H1 (cell line): ENCODE results near the gene MTERF2.

ENCODE experiments used
- CTCF ChIP-seq, 3 experiments: IDR thresholded peaks; 1 replicate in 2 of 3; 2 replicates in 1 of 3; pipeline versions ENCODE4 v1.5.1 to v1.6.1; 2011; ENCODE audit warnings: low read length in 3 of 3, mild to moderate bottlenecking in 3 of 3, inconsistent platforms in 2 of 3, low read depth in 1 of 3, moderate library complexity in 1 of 3; ENCODE audit not compliant: insufficient read depth in 1 of 3; ENCODE audit errors: control extremely low read depth in 1 of 3
- EP300 ChIP-seq, 2 experiments: IDR thresholded peaks; 1 replicate in 1 of 2; 2 replicates in 1 of 2; pipeline ENCODE4 v1.6.1; 2011 to 2012; ENCODE audit warnings: low read depth in 2 of 2, low read length in 2 of 2, mild to moderate bottlenecking in 2 of 2, borderline replicate concordance in 1 of 2, inconsistent platforms in 1 of 2, moderate library complexity in 1 of 2

GRCh38 chr12:106954462-106955376 is 32.2 kb downstream of the MTERF2 start:
- TF ChIP-seq CTCF (IDR thresholded peaks at IDR 0.05; ENCODE audit: control extremely low read depth in 1 of 3, insufficient read depth in 1 of 3, low read depth in 1 of 3, low read length in 3 of 3): no peak
- TF ChIP-seq EP300 (IDR thresholded peaks at IDR 0.05; ENCODE audit: borderline replicate concordance in 1 of 2, low read depth in 2 of 2, low read length in 2 of 2): no peak
